Measurements from ENCODE around the gene PIGS. TPM values are rescaled to one million over a fixed set of nuclear protein-coding genes. Genes with fewer than 3 reads are reported as not detected.

The PIGS gene
- total and polyA plus RNA-seq, 9 of the 15 experiments (the other 6 are each of a cell fraction or from before 2014, with no cell fraction given): 47.5 to 138 (median 57.6) TPM

DNA sequence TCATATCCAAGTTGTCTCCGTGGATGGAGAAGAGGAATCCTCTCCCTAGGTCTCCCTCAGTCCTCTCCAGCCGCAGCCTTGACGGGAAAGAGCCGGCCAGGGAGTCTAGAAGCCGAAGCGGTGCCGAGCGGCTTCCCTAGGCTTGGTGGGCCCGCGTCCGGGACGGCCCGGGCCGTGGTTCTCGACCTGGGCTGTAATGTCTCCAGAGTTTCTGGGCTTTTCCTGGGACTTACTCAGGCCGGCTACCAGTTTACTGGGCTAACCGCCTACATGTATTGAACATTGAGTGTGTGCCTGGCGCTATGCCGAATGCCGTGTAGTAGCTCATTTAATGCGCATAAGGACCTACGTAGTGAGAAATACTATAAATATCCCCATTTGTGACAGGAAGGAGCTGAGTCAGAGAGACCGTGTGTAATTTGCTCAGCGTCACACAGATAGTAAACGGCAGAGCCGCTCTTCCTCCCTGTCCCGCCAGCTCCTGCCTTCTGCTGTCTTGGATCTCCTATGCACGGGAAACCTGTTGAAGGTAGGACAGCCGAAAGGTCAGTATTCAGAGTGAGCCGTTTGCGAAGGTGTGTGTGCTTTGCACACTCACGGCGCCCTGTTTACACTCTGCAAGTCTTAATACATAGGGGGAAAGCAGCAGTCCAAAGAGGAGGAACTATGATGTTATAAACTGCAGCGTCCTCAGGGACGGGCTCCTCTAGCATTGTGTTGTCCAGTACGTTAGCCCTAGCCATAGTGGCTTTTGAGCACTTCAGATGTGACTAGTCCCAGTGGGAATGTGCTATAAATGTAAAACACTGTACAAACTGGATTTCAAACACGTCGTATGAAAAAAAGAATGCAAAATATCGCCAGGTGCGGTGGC, 28.2 kb upstream of the PIGS start (continued):
- TF ChIP-seq, protein P1, sequence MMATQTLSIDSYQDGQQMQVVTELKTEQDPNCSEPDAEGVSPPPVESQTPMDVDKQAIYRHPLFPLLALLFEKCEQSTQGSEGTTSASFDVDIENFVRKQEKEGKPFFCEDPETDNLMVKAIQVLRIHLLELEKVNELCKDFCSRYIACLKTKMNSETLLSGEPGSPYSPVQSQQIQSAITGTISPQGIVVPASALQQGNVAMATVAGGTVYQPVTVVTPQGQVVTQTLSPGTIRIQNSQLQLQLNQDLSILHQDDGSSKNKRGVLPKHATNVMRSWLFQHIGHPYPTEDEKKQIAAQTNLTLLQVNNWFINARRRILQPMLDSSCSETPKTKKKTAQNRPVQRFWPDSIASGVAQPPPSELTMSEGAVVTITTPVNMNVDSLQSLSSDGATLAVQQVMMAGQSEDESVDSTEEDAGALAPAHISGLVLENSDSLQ (IDR thresholded peaks at IDR 0.05): peak; percentile 93
- TF ChIP-seq THRAP3 (IDR thresholded peaks at IDR 0.05; ENCODE audit: borderline replicate concordance): no peak
- TF ChIP-seq STAG1 (CRISPR knock-in tag; IDR thresholded peaks at IDR 0.05; ENCODE audit: borderline replicate concordance): no peak
- TF ChIP-seq NCOA1 (IDR thresholded peaks at IDR 0.05; ENCODE audit: low read depth): no peak
- no peak for TF ChIP-seq ZNF224 (CRISPR knock-in tag; IDR thresholded peaks at IDR 0.05)
- no peak for TF ChIP-seq ZNF133 (CRISPR knock-in tag; IDR thresholded peaks at IDR 0.05)
- TF ChIP-seq CBX3 (IDR thresholded peaks at IDR 0.05; ENCODE audit: borderline replicate concordance in 1 of 2, low read length in 2 of 2): peak in 1 of 2 experiments; percentile 37; a peak in 1 of 3 replicates
- TF ChIP-seq, protein P2, sequence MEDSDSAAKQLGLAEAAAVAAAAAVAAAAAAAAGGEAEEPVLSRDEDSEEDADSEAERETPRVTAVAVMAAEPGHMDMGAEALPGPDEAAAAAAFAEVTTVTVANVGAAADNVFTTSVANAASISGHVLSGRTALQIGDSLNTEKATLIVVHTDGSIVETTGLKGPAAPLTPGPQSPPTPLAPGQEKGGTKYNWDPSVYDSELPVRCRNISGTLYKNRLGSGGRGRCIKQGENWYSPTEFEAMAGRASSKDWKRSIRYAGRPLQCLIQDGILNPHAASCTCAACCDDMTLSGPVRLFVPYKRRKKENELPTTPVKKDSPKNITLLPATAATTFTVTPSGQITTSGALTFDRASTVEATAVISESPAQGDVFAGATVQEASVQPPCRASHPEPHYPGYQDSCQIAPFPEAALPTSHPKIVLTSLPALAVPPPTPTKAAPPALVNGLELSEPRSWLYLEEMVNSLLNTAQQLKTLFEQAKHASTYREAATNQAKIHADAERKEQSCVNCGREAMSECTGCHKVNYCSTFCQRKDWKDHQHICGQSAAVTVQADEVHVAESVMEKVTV (CRISPR knock-in tag; IDR thresholded peaks at IDR 0.05): no peak
- no peak for TF ChIP-seq ZBTB1 (CRISPR knock-in tag; IDR thresholded peaks at IDR 0.05; ENCODE audit: borderline replicate concordance, low read depth)
- TF ChIP-seq, protein P3, sequence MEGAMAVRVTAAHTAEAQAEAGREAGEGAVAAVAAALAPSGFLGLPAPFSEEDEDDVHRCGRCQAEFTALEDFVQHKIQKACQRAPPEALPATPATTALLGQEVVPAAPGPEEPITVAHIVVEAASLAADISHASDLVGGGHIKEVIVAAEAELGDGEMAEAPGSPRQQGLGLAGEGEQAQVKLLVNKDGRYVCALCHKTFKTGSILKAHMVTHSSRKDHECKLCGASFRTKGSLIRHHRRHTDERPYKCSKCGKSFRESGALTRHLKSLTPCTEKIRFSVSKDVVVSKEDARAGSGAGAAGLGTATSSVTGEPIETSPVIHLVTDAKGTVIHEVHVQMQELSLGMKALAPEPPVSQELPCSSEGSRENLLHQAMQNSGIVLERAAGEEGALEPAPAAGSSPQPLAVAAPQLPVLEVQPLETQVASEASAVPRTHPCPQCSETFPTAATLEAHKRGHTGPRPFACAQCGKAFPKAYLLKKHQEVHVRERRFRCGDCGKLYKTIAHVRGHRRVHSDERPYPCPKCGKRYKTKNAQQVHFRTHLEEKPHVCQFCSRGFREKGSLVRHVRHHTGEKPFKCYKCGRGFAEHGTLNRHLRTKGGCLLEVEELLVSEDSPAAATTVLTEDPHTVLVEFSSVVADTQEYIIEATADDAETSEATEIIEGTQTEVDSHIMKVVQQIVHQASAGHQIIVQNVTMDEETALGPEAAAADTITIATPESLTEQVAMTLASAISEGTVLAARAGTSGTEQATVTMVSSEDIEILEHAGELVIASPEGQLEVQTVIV (CRISPR knock-in tag; IDR thresholded peaks at IDR 0.05; ENCODE audit: borderline replicate concordance): no peak; the same call in 1 of the 2 replicates
- TF ChIP-seq ZBED1 (IDR thresholded peaks at IDR 0.05): no peak
- no peak for TF ChIP-seq ZKSCAN1 (IDR thresholded peaks at IDR 0.05; ENCODE audit: low read depth, low read length)
- no peak for TF ChIP-seq ZNF561 (CRISPR knock-in tag; conservative IDR thresholded peaks at IDR 0.05)
- TF ChIP-seq KAT8 (IDR thresholded peaks at IDR 0.05; ENCODE audit: low read depth): no peak
- no peak for TF ChIP-seq POLR2A (conservative IDR thresholded peaks at IDR 0.05)
- peak; percentile 44 for TF ChIP-seq ARID1B (IDR thresholded peaks at IDR 0.05)
- TF ChIP-seq MAFG (tag; conservative IDR thresholded peaks at IDR 0.05): peak; percentile 49
- no peak for TF ChIP-seq ZNF444 (CRISPR knock-in tag; IDR thresholded peaks at IDR 0.05)
- TF ChIP-seq POLR2H (tag; IDR thresholded peaks at IDR 0.05; ENCODE audit: low read depth): peak; percentile 78
- TF ChIP-seq RCOR1 (IDR thresholded peaks at IDR 0.05; ENCODE audit: borderline replicate concordance in 1 of 2, low read depth in 2 of 2, low read length in 2 of 2): 0 out of 4 replicates have a peak, but pooled peaks of 1 of the 2 experiments have one; percentile 25
- TF ChIP-seq TRIM24 (IDR thresholded peaks at IDR 0.05): no peak
- TF ChIP-seq, protein P4, sequence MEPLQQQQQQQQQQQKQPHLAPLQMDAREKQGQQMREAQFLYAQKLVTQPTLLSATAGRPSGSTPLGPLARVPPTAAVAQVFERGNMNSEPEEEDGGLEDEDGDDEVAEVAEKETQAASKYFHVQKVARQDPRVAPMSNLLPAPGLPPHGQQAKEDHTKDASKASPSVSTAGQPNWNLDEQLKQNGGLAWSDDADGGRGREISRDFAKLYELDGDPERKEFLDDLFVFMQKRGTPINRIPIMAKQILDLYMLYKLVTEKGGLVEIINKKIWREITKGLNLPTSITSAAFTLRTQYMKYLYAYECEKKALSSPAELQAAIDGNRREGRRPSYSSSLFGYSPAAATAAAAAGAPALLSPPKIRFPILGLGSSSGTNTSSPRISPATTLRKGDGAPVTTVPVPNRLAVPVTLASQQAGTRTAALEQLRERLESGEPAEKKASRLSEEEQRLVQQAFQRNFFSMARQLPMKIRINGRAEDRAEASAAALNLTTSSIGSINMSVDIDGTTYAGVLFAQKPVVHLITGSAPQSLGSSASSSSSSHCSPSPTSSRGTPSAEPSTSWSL (CRISPR knock-in tag; IDR thresholded peaks at IDR 0.05; ENCODE audit: borderline replicate concordance): no peak
